ENCODE results near the gene ZNF385A.

Gene ZNF385A

DNA sequence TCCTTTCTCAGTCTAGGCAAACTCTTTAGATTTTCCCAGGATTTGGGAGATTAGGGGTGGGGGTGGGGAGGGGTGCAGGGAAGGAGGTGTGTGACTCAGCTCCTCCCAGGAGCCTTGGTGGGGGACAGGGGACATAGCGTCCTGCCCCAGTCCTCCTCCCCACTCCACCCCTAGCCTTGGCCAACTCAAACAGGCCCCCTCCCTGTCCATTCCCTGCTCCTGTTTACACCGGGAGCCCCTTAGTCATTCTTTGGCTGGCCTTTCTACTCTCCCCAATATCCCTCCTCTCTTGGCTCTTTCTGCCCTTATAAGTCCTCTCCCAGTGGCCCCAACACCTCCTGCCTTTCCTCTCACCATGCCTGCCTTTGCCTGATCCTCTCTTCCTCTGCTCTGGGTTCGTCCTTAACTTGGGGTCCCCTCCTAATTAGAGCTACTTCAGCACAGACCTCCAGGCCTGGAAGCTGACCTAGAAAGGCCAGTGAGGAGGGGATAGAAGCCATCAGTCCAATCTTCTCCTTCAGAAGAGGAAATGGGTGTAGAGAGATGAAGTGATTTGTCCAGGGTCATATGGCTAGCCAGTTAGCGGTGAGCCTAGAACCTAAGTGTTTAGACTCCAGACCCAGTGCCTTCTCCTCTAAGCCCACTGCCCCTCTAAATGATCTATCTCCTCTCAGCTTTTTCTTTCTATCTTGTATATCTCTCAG, 36.8 kb upstream of the ZNF385A start:
- no peaks in the 10 kb centered on the region for H3K79me2 ChIP-seq (ENCODE audit: control insufficient read depth, low read length)
- no peak overlapping the region for H3K4me2 ChIP-seq (ENCODE audit: low read length)
- TF ChIP-seq CTCF (IDR thresholded peaks at IDR 0.05; ENCODE audit: low read depth, low read length, poor library complexity, severe bottlenecking) (no peak), EZH2phosphoT487 (IDR thresholded peaks at IDR 0.05; ENCODE audit: borderline replicate concordance, low read length) (no peak)
- no peaks in the 10 kb centered on the region for H3K9me3 ChIP-seq (ENCODE audit: control insufficient read depth, insufficient read depth, low read length)
- no peaks in the 10 kb centered on the region for H4K20me1 ChIP-seq (ENCODE audit: control insufficient read depth, insufficient read depth, low read depth, low read length)
- H3K36me3 ChIP-seq (ENCODE audit: control insufficient read depth, low read length), result no peaks in the 10 kb centered on the region
- peaks cover 95% of the 10 kb centered on the region for H3K27me3 ChIP-seq (ENCODE audit: control insufficient read depth, low read length)
- H3K9me2 ChIP-seq (replicated peaks; ENCODE audit: control insufficient read depth, low read length), result no peaks in the 10 kb centered on the region
- H3K4me1 ChIP-seq (ENCODE audit: control insufficient read depth, low read length), result no peaks in the 10 kb centered on the region; the same call in 1 of the 2 replicates
- no peaks in the 10 kb centered on the region for H3F3A ChIP-seq (ENCODE audit: control insufficient read depth, insufficient read depth)
- no peak overlapping the region for H3K27ac ChIP-seq (ENCODE audit: low read depth, low read length)
- no peak overlapping the region for H3K4me3 ChIP-seq (ENCODE audit: low read length)

DNA sequence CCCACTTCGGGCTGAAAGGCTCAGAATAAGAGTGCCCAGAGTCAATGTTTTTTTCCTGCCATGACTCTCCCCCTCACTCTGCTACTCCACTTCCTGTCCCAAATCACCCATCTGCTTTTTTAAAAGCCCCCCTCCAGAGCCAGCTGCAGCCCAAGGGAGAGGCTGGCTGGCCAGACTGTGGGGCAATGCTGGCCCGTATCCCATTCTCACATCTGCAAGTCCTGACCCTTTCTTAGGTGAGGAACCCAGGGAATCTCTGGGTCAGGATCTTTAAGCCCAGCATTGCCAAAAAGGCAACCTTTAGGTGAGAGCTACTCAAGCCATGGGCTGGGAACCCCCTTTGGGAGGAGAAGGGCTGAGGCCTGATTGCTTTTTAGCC, 36.2 kb upstream of the ZNF385A start:
- Histone ChIP-seq H3K4me3 (ENCODE audit: low read length) (no peak overlapping the region), H3K36me3 (ENCODE audit: control insufficient read depth, low read length) (no peaks in the 10 kb centered on the region), H3F3A (ENCODE audit: control insufficient read depth, insufficient read depth) (no peaks in the 10 kb centered on the region), H4K20me1 (ENCODE audit: control insufficient read depth, insufficient read depth, low read depth, low read length) (no peaks in the 10 kb centered on the region), H3K4me1 (ENCODE audit: control insufficient read depth, low read length) (no peaks in the 10 kb centered on the region; the same call in 1 of the 2 replicates), H3K4me2 (ENCODE audit: low read length) (no peak overlapping the region), H3K79me2 (ENCODE audit: control insufficient read depth, low read length) (no peaks in the 10 kb centered on the region), H3K27me3 (ENCODE audit: control insufficient read depth, low read length) (peaks cover 90% of the 10 kb centered on the region), H3K27ac (ENCODE audit: low read depth, low read length) (no peak overlapping the region), H3K9me3 (ENCODE audit: control insufficient read depth, insufficient read depth, low read length) (no peaks in the 10 kb centered on the region), H3K9me2 (replicated peaks; ENCODE audit: control insufficient read depth, low read length) (no peaks in the 10 kb centered on the region)
- TF ChIP-seq EZH2phosphoT487 (IDR thresholded peaks at IDR 0.05; ENCODE audit: borderline replicate concordance, low read length), result no peak
- TF ChIP-seq CTCF (IDR thresholded peaks at IDR 0.05; ENCODE audit: low read depth, low read length, poor library complexity, severe bottlenecking), result no peak

- TF ChIP-seq CTCF (IDR thresholded peaks at IDR 0.05; ENCODE audit: low read depth, low read length, poor library complexity, severe bottlenecking), result no peak
- TF ChIP-seq EZH2phosphoT487 (IDR thresholded peaks at IDR 0.05; ENCODE audit: borderline replicate concordance, low read length), result peak; percentile 37; the same call in 1 of the 2 replicates
- no peaks in the 10 kb centered on the region for H3K9me2 ChIP-seq (replicated peaks; ENCODE audit: control insufficient read depth, low read length)
- no peaks in the 10 kb centered on the region for H4K20me1 ChIP-seq (ENCODE audit: control insufficient read depth, insufficient read depth, low read depth, low read length)
- H3F3A ChIP-seq (ENCODE audit: control insufficient read depth, insufficient read depth), result no peaks in the 10 kb centered on the region
- no peak within 1 kb of the TSS for H3K4me3 ChIP-seq (ENCODE audit: low read length)
- no peaks in the 10 kb centered on the region for H3K9me3 ChIP-seq (ENCODE audit: control insufficient read depth, insufficient read depth, low read length)
- H3K27ac ChIP-seq (ENCODE audit: low read depth, low read length), result no peak within 1 kb of the TSS
- no peaks in the 10 kb centered on the region; the same call in 1 of the 2 replicates for H3K4me1 ChIP-seq (ENCODE audit: control insufficient read depth, low read length)
- H3K27me3 ChIP-seq (ENCODE audit: control insufficient read depth, low read length), result peaks cover 81% of the 10 kb centered on the region
- no peaks in the 10 kb centered on the region for H3K79me2 ChIP-seq (ENCODE audit: control insufficient read depth, low read length)
- no peak within 1 kb of the TSS for H3K4me2 ChIP-seq (ENCODE audit: low read length)
- no peaks in the 10 kb centered on the region for H3K36me3 ChIP-seq (ENCODE audit: control insufficient read depth, low read length)
Measured at GRCh38 chr12:54419088-54419887, 34.8 kb upstream of the ZNF385A start, which contains the start of gene ITGA5. Gene ITGA5, minus strand, starts transcription at chr12:54419266. Its CDS starts 68 bp downstream, at chr12:54419198.

Measured in DOHH2 (cell line).